ENCODE measurements around the gene KDM5D. TPM values are rescaled to one million over a fixed set of nuclear protein-coding genes. Genes with fewer than 3 reads are reported as not detected.

KDM5D gene
- polyA plus RNA-seq, 1 experiment: 23.7 TPM

DNA sequence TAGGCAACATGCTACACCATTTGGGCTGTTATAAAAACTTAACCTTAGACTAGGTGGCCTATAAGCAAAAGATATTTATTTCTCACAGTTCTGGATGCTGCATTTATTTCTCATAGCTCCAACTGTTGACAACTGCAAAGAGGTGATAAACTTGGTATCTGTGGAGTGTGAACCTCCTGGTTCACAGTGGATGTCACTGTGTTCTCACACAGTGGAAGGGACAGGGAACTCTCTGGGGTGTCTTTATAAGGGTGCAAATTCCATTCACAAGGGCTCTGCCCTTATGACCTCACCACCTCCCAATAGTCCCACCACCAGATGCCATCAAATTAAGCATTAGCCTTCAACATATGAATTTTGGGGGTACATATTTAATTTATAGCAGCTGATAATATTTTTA, 46.0 kb downstream of the KDM5D start:
- H3K4me3 ChIP-seq (ENCODE audit: low read depth, low read length): no peak overlapping the region
- CTCF ChIA-PET: no interaction called here
- DNase-seq (ENCODE audit: low read depth): no peak
- TF ChIP-seq, protein P1, sequence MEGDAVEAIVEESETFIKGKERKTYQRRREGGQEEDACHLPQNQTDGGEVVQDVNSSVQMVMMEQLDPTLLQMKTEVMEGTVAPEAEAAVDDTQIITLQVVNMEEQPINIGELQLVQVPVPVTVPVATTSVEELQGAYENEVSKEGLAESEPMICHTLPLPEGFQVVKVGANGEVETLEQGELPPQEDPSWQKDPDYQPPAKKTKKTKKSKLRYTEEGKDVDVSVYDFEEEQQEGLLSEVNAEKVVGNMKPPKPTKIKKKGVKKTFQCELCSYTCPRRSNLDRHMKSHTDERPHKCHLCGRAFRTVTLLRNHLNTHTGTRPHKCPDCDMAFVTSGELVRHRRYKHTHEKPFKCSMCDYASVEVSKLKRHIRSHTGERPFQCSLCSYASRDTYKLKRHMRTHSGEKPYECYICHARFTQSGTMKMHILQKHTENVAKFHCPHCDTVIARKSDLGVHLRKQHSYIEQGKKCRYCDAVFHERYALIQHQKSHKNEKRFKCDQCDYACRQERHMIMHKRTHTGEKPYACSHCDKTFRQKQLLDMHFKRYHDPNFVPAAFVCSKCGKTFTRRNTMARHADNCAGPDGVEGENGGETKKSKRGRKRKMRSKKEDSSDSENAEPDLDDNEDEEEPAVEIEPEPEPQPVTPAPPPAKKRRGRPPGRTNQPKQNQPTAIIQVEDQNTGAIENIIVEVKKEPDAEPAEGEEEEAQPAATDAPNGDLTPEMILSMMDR (IDR thresholded peaks at IDR 0.05; ENCODE audit: insufficient read depth, low read depth, low read length): no peak
- POLR2A ChIA-PET: no interaction called here
- no peaks in the 10 kb centered on the region for H3K36me3 ChIP-seq (ENCODE audit: control insufficient read depth, insufficient read depth, low read length)
- H3K27me3 ChIP-seq (ENCODE audit: control insufficient read depth, insufficient read depth, low read length): no peaks in the 10 kb centered on the region

DNA sequence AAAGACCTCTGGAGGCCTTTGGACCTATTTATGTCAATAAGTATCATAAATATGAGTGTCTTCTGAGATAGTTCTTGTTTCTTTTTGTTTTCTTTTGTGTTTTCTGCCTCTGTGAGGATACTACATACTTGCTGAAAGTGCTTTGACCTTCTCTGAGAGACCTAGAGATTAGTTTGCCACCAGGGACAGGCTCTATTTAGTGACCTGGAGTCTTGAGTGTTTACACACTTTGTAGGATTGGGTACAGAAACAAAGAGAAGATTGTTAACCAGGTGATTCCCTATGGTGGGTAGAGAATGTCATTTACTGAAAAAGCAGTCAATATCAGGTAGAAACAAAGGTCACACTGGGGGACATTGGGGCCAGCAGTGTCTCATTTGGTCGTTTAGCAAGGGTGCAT, 63.7 kb downstream of the KDM5D start:
- CTCF ChIA-PET: no interaction called here
- POLR2A ChIA-PET: no interaction called here
- Histone ChIP-seq H3K4me3 (ENCODE audit: low read depth, low read length) (no peak overlapping the region), H3K36me3 (ENCODE audit: control insufficient read depth, insufficient read depth, low read length) (no peaks in the 10 kb centered on the region), H3K27me3 (ENCODE audit: control insufficient read depth, insufficient read depth, low read length) (no peaks in the 10 kb centered on the region)
- DNase-seq (ENCODE audit: low read depth): no peak
- TF ChIP-seq, protein P1 (IDR thresholded peaks at IDR 0.05; ENCODE audit: insufficient read depth, low read depth, low read length): no peak
